ENCODE data around the gene LAMA2.

GRCh38 chr6:129534926-129535325, 652.0 kb downstream of the LAMA2 start:
- no peak for TF ChIP-seq POLR2AphosphoS5 (IDR thresholded peaks at IDR 0.05; ENCODE audit: low read depth, low read length)
- no peak for TF ChIP-seq TAF1 (IDR thresholded peaks at IDR 0.05; ENCODE audit: borderline replicate concordance, insufficient read depth, low read length)
- no peak for TF ChIP-seq REST (IDR thresholded peaks at IDR 0.05; ENCODE audit: insufficient read depth in 1 of 2, low read depth in 2 of 2, low read length in 2 of 2)
- TF ChIP-seq FOXP2 (optimal IDR thresholded peaks at IDR 0.05; ENCODE audit: borderline replicate concordance, extremely low read depth, extremely low read length, insufficient read depth) = no peak

Measured in PFSK-1 (cell line).